ENCODE data around the gene SRRM1.

- TF ChIP-seq BCOR (IDR thresholded peaks at IDR 0.05) (no peak), CUX1 (CRISPR knock-in tag; IDR thresholded peaks at IDR 0.05) (no peak), JUN (IDR thresholded peaks at IDR 0.05; ENCODE audit: borderline replicate concordance, low read depth, low read length) (no peak), JUN (CRISPR knock-in tag; IDR thresholded peaks at IDR 0.05; ENCODE audit: borderline replicate concordance) (no peak)
These were observed 49.4 kb downstream of the SRRM1 start for GRCh38 chr1:24692351-24692980.
